Lower lobe of right lung (tissue), 2 donors: ENCODE data around the gene TLK1. TPM values are rescaled to one million over a fixed set of nuclear protein-coding genes. Genes with fewer than 3 reads are reported as not detected.

Source experiments
- ATAC-seq, 2 donors: fragments of 200-7000 bp; cut with Tn5 transposase; one replicate each; pipeline ENCODE4 v1.9.1; 2020 to 2022; ENCODE audit warnings: mild to moderate bottlenecking in 2 of 2, moderate library complexity in 2 of 2
- DNase-seq: peaks from one replicate; pipeline ENCODE4 v3.0.0-alpha.2; 2020
- H3K27ac ChIP-seq: fragments of 200-600 bp; one replicate; pipeline ENCODE4 v1.8.0; 2022
- H3K27me3 ChIP-seq: fragments of 200-600 bp; one replicate; pipeline ENCODE4 v1.8.0; 2022; ENCODE audit warnings: low read depth
- H3K36me3 ChIP-seq: fragments of 200-600 bp; one replicate; pipeline ENCODE4 v1.8.0; 2022; ENCODE audit warnings: mild to moderate bottlenecking
- H3K4me1 ChIP-seq: fragments of 200-600 bp; one replicate; pipeline ENCODE4 v1.8.0; 2022
- H3K4me3 ChIP-seq: fragments of 200-600 bp; one replicate; pipeline ENCODE4 v1.8.0; 2022; ENCODE audit warnings: mild to moderate bottlenecking
- H3K9me3 ChIP-seq: fragments of 200-600 bp; one replicate; pipeline ENCODE4 v1.8.0; 2022
- intact Hi-C: fragments of 100-400 bp; cut with DNase I; formaldehyde crosslinking; loops from one replicate; pipeline ENCODE4 v1.11.0; 2022
- total RNA-seq: library from RNA; stranded (reverse); fragmentation: NEBNext Ultra II Directional; extraction: Animal tissue kit (Norgen Biotek cat#: 25700); gene quantifications from one replicate; pipeline ENCODE4 v1.2.1, GENCODE V29; 2021
- TF ChIP-seq, protein P1 (sequence below): fragments of 200-600 bp; IDR thresholded peaks from one replicate; pipeline ENCODE4 v1.8.0; 2022; ENCODE audit warnings: antibody characterized with exemption, mild to moderate bottlenecking
- donor health status: DM: no; HTN: yes; CAD: no; lungs with severe emphysema.

The TLK1 gene
- total RNA-seq, 1 donor from 2014 or later: 58.2 TPM

DNA sequence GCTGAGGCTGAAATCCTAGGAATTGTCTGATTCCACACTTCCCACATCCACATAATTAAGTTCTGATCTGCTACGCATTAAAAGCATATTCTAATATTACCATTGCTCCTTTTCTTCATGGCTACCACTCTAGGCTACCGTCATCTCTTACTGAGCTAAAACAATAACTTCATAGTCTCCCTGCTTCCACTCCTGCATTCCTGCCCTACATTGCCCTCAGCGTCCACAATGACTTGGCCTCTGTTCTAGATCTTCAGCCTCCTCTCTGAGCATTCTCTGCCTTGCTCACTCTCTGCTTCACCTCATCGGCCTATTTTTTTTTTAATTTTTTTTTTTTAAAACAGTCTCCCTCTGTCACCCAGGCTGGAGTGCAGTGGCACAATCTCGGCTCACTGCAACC, 15.8 kb upstream of the TLK1 start:
- H3K9me3 ChIP-seq: no peaks in the 10 kb centered on the region
- H3K4me1 ChIP-seq: no peaks in the 10 kb centered on the region
- intact Hi-C loops: no loop called here

DNA sequence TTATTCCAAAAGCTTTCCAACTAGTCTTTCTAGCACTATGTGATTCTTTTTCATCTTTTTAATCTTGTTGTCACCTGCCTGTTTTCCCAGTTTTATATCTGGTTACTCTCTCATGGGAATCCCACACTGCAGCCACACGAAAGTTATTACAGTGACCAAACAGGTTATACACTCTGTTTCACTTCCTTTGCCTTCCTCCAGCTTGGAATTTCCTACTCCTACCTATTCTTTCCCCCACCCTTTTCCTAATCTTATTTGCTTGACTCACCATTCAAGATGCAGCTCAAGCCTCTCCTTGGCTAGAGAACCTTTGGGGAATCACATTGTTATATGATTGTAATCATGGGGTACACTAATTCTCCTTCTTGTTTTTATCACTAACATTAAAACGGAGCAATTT, 13.4 kb upstream of the TLK1 start:
- no peak for ATAC-seq
- no peaks in the 10 kb centered on the region for H3K4me1 ChIP-seq
- no peak overlapping the region for H3K27ac ChIP-seq
- no peaks in the 10 kb centered on the region for H3K36me3 ChIP-seq
- TF ChIP-seq, protein P1, sequence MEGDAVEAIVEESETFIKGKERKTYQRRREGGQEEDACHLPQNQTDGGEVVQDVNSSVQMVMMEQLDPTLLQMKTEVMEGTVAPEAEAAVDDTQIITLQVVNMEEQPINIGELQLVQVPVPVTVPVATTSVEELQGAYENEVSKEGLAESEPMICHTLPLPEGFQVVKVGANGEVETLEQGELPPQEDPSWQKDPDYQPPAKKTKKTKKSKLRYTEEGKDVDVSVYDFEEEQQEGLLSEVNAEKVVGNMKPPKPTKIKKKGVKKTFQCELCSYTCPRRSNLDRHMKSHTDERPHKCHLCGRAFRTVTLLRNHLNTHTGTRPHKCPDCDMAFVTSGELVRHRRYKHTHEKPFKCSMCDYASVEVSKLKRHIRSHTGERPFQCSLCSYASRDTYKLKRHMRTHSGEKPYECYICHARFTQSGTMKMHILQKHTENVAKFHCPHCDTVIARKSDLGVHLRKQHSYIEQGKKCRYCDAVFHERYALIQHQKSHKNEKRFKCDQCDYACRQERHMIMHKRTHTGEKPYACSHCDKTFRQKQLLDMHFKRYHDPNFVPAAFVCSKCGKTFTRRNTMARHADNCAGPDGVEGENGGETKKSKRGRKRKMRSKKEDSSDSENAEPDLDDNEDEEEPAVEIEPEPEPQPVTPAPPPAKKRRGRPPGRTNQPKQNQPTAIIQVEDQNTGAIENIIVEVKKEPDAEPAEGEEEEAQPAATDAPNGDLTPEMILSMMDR: no peak
- H3K27me3 ChIP-seq: no peaks in the 10 kb centered on the region
- no peak for DNase-seq
- intact Hi-C loops: no loop called here
- H3K4me3 ChIP-seq: no peak overlapping the region
- H3K9me3 ChIP-seq: no peaks in the 10 kb centered on the region

More for the DNA sequence above, 15.8 kb upstream of the TLK1 start:
- DNase-seq (no peak), ATAC-seq (no peak)
- Histone ChIP-seq H3K27ac (no peak overlapping the region), H3K36me3 (no peaks in the 10 kb centered on the region), H3K4me3 (no peak overlapping the region), H3K27me3 (no peaks in the 10 kb centered on the region)
- TF ChIP-seq, protein P1: no peak

DNA sequence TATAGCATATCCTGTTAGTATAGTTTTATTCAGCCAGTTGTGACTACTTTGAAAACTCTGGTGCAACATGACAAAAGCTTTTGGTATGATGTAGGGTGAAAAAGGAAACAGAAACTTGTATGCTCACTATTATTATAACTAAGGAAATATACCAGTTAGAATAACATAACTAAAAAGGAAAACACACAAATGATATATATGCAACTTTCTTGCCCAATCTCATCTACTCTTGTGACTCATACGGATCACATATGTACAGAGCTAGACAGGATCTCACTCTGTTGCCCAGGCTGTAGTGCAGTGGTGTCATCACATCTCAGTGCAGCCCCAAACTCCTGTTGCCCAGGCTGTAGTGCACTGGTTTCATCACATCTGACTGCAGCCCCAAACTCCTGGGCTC, 12.4 kb upstream of the TLK1 start:
- Histone ChIP-seq H3K9me3 (no peaks in the 10 kb centered on the region), H3K4me3 (no peak overlapping the region), H3K36me3 (no peaks in the 10 kb centered on the region), H3K27ac (no peak overlapping the region), H3K4me1 (no peaks in the 10 kb centered on the region), H3K27me3 (no peaks in the 10 kb centered on the region)
- no peak for ATAC-seq
- intact Hi-C loops: no loop called here
- TF ChIP-seq, protein P1: no peak
- DNase-seq: no peak

DNA sequence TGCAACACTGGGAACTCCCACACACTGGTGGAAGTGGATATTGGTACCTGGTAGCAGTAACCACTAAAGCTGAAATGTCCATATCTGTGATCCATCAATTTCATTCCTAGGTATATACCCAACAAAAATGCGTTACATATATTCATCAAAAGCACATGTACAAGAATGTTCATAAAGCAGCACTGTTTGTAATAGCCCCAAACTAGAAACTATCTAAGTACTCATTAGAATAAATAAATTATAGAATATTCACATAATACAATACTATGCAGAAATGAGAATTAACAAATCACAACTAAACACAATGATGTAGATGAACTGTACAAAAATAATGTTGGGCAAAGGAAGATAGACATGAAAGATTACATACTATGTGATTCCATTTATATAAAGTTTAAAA, 11.1 kb upstream of the TLK1 start:
- TF ChIP-seq, protein P1: no peak
- Histone ChIP-seq H3K27ac (no peak overlapping the region), H3K27me3 (no peaks in the 10 kb centered on the region), H3K36me3 (no peaks in the 10 kb centered on the region), H3K4me1 (no peaks in the 10 kb centered on the region), H3K9me3 (no peaks in the 10 kb centered on the region), H3K4me3 (no peak overlapping the region)
- intact Hi-C loops: no loop called here
- DNase-seq (no peak), ATAC-seq (no peak)

DNA sequence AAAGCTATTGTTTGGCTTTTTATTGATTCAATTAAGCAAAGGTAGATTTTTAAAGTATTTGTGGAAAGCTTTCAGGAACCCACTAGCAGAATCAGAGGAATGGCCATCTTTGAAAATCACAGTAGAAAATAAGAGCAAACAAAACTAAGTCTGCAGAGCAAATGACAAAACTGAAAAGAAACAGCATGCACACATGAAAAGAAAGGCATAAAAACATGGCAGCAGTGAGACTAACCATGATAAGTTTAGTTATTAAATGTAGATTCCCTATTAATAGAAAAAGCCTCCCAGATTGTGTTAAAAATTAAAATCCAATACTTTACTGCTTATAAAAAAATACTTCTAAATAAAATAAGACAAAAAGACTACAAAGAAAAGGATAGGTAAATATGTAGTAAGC, 9.1 kb upstream of the TLK1 start:
- Histone ChIP-seq H3K9me3 (no peaks in the 10 kb centered on the region), H3K27me3 (no peaks in the 10 kb centered on the region), H3K4me3 (no peak overlapping the region), H3K27ac (no peak overlapping the region), H3K36me3 (no peaks in the 10 kb centered on the region), H3K4me1 (no peaks in the 10 kb centered on the region)
- intact Hi-C loops: no loop called here
- TF ChIP-seq, protein P1: no peak
- ATAC-seq (no peak), DNase-seq (no peak)

DNA sequence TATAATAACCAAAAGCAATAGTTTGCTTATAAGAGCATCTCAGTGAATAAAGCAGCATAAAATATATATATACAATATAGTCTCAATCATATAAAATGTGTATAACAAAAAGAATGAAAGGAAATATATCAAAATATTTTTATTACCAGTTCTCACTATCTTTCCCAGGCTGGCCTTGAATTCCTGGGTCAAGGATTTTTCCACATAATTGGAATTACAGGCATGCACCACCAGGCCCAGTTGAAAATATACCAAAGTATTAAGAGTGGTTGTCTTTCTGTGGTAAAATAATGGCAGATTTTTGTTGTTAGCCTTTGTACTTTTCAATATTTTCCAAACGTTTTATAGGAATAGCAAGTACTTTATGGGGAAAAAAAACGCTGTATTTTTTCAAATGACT, 8.6 kb upstream of the TLK1 start:
- TF ChIP-seq, protein P1: no peak
- DNase-seq (no peak), ATAC-seq (no peak)
- Histone ChIP-seq H3K27ac (no peak overlapping the region), H3K4me3 (no peak overlapping the region), H3K9me3 (no peaks in the 10 kb centered on the region), H3K4me1 (no peaks in the 10 kb centered on the region), H3K36me3 (no peaks in the 10 kb centered on the region), H3K27me3 (no peaks in the 10 kb centered on the region)
- intact Hi-C loops: no loop called here
